HG03066 (cell line): Measurements from ENCODE around the gene PTGES2.
A peak's percentile ranks its signal among the peaks of the same experiment; 100 is the strongest.

Experiments
- ATAC-seq: cut with Tn5 transposase; IDR thresholded peaks from one replicate; pipeline ENCODE4 v1.9.1; 2021; ENCODE audit warnings: low read depth; ENCODE audit not compliant: unreplicated experiment

Gene PTGES2

DNA sequence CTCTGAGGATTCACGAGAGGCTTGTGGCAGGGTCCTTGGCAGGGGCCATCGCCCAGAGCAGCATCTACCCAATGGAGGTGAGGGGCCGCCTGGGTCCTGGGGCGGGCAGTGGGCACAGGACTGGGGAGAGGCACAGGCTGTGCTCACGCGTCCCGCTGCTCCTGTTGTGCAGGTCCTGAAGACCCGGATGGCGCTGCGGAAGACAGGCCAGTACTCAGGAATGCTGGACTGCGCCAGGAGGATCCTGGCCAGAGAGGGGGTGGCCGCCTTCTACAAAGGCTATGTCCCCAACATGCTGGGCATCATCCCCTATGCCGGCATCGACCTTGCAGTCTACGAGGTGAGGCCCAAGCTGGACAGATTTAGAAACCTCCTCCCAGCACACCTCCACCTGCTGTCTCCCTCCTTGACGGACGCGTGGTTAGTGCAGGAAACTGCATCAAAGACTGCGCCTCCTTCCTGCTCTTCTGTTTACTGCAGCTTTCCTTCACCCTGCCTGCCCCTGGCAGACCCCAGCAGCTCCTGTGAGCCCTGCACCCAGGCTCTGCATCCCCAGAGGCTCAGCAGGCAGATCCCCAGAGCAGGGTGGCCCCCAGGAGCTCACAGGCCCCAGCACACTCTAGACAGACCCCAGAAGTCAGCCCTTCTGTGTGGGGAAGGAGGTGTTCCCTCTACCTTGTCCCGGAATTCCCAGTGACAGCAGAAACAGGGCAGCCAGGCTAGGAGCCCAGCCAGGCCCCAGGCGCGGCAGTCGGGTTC, 21.2 kb downstream of the PTGES2 start:
- no peak for ATAC-seq

DNA sequence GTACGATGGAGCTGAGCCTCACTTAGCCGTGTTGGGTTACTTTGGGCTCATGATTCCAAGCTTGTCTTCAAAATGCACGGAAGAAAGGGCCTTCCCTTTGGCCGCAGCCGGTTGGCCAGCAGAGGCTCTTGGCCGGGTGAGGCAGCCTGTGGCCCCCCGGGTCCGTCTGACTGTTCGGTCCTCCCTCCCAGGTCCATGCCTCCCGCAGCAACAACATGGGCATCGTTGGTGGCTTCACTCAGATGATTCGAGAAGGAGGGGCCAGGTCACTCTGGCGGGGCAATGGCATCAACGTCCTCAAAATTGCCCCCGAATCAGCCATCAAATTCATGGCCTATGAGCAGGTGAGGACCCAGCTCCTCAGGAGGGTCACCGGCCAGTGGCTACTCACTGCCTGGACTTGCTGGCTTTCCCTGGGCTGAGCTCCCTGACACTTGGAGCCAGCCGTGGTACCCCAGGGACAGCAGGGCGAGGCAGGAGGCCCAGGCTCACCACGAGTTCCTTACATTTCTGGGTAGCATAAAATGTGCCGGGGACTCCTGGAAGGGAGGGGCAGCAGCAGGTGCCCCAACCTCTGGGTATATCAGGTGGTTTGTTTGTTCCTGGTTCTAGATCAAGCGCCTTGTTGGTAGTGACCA, 21.9 kb downstream of the PTGES2 start:
- no peak for ATAC-seq

DNA sequence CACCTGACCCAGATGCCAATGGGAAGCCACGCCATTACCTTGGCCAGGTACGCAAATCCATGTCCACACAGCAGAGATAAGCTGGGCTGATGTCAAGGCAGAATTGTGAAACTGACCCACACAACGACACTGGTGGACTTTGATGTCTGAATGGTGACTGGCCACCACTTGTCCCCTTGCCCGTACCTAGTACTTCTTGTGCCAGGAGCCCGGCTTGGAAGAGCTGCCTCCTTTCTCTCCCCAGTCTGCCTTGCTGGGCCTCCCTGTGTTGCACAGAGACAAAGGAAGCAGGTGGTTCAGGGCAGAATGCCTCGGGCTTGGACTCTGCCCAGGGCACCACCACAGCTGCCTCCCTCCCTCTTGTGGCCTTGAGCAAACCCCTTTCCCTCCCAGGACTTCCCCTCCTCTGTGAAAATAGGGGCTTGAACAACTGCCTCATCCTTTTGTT, 23.3 kb downstream of the PTGES2 start:
- no peak for ATAC-seq

DNA sequence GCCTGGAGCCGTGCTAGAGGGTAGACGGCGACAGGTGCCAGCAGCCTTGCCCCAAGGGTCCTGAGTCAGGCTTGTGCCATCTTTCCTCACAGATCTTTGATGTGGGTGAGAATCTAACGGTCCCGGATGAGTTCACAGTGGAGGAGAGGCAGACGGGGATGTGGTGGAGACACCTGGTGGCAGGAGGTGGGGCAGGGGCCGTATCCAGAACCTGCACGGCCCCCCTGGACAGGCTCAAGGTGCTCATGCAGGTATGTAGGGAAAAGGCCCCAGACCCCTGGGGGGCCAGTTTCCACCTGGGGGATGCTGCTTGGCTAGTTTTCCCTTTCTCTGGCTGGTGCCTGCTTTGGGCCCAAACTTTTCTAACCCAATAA, 24.0 kb downstream of the PTGES2 start:
- ATAC-seq = no peak

DNA sequence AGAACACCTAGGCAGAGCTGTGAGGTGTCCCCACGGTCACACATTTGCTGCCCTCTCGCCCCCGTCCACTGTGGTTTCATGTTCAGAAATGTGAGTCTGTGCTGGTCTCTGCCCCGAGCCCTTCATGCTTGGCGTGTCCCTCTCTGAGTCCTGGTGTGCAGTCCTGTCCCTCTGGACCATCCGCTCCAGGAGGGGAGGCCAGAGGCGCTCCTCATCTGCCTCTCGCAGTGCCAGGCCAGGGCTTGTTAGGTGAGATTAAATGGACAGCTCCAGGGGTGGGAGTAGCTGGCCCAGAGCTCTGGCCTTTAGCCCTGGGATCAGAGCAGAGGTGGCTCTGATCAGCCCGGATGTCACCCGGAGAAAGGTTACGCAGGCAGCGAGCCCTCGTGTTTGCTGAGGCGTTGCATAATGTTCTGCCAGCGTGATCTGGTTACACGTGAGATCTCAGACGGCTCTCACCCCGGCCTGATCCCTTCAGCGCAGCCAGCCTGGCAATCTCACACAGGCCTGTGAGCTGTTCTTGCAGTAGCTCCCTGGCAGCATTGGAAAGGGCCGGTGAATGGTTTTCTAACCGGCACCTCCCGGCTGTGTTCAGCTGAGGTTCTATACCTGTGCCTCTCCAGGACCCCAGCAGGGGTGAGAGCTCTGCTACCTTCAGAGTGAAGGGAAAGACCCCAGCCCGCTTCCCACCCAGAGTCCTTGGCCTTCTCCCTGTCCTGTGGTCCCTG, 24.5 kb downstream of the PTGES2 start:
- ATAC-seq = no peak

DNA sequence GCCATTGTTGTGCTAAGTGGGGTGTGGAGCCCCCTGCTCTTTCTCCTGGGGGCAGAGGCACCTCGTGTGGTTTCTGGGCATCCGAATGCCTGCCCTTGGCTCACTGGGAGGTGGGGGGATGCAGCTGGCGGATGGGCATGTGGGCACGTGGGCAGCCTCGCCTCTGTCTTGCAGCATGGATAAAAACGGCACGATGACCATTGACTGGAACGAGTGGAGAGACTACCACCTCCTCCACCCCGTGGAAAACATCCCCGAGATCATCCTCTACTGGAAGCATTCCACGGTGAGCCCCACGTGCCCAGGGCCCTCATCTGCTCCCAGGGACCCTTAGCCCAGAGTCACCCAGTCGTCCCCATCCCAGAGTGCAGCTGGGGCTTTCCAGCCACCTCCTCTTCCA, 25.3 kb downstream of the PTGES2 start:
- ATAC-seq = no peak

DNA sequence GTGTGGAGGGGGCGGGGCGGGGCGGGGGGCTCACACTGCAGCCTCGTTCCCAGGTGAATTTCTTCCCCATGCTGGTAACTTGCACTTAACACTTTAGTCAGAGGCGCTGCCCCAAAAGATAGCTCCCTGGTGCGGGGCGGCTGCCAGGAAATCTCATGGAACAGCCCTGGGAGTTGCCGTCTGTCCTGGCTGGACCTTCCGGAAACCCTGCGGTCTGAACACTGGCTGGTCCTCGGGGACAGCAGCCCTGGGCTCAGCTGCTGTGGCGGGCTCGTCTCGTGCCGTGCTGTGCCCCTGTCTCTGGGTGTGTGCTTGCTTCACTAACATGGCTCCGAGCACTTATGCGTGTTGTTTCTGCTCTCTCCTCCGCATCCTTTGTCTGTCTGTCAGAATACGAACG, 25.8 kb downstream of the PTGES2 start:
- ATAC-seq = no peak

DNA sequence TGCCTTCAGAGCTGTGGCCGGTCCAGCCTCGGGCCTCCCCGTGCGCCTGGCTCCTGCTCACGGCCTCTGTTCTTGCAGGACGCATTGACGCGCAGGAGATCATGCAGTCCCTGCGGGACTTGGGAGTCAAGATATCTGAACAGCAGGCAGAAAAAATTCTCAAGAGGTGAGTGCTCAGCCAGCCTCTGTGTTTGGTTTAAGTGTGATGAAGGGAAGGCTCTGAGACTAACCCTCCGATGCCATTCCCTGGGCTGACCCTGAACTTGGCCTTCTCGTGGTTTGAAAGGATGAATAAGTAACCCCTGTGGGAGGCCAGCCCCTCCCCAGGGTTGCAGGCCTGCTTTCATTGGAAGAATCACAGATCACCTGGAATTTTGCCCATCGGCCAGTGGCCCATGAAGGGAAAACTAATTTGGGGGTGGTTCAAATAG, 26.3 kb downstream of the PTGES2 start:
- ATAC-seq = no peak

DNA sequence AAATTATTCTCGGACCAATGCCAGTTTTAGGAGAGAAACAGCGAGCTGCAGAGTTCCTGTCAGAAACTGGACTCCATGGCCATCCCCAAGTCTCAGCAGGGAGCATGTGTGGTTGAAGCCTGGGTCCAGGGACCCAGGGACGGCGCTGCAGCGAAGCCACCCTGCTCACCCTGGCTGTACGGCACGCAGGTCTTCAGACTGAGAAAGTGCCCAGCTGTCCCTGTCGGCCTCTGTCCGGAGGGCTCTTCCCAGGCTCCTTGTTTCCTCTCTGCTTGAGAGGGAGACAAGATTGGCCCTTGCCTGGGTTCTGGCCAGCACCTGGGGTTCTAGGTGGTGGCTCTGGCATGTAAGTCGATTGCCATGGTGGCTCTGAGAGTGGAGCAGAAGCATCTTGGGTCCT, 26.9 kb downstream of the PTGES2 start:
- ATAC-seq = no peak

DNA sequence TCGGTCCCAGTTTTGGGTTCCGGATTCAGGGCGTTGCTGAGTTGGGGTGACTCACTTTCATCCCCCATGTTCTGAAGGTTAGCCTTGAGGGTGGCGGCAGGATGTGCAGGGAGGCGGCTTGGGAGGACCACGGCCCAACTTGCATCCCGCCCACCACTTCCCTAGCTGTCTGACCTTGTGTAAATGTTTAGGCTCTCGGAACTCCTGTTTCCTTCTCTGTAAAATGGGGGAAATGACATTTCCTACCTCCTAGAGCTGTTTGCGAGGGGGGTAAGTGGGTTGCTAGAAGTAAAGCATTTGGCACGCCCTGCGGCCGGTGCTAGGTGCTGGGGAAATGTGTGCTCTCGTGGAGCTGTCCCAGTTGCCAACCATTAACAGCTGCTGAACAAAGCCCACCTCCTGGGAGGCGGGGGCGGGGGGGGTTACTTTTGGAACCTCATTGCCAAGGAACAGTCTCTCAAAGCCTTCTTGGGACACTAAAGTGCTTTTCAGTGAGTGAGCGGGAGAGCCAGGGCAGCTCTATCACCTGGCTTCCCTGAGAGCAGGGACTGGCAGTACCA, 27.5 kb downstream of the PTGES2 start:
- no peak for ATAC-seq

DNA sequence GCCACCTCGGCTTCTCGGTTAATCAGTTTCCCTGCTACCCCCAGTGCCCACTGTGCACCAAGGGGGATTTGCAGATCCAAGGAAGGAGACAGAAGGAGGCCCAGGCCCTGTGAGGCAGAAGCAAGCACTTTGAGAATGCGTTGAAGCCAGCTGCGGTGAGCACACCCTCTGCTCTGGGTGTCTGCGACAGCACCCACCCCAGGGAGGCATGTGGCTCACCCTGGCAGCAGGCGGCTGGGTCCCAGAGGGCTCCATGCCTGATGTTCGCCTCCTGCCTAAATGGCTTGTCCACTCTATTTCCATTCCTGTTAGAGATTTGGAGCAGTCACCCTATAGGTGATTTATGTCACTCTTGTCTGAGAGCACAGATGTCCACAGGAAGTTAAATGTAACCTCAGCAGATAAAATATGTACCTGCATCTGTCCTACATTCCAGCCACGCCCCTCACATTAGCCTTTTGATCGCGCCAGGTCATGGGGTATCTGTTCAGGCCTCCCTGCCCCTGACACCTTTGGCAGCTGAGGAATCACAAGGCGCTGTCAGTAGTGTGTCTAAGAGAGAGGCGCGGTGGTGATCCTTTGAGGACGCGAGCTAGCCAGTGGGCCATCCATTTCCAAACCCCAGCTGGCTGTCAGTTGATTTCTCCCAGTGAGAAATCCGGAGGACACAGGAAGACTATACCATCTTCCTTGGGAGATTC, 28.1 kb downstream of the PTGES2 start:
- no peak for ATAC-seq

DNA sequence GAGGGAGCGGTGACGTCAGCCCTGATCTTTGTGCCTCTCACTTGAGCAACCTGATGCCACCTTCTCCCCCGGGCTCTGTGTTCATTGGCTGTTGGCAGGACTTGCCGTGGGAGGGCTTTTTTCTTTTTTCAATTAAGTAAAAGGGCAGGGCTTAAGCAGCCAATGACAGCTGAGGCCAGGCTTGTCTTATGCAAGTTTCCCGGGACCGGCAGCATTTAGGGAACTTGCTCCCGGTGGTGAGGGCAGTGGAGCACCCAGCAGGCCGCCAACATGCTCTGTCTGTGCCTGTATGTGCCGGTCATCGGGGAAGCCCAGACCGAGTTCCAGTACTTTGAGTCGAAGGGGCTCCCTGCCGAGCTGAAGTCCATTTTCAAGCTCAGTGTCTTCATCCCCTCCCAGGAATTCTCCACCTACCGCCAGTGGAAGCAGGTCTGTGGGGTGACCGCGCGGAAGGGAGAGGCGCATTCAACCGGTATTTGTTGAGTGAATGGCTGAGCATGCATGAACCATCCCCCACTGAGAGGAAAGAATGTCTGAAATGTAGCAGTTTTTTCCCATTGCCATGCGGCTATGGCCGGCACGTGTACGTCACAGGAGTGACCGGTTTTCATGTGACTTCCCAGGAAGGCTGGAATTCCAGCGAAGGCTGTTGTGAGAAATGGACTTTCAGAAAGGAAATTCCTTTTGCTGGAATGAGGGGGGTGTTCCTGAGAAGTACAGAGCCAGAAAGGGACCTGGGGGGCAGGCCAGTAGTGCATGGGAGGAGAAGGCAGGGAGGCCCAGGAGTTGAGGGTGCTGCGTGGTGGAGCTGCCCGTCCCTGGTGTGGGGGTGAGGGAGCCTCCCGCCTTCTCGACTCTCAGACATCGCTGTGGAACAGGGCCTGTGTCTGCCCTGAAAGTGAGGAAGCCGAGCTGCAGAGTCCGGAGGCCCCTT, 29.0 kb downstream of the PTGES2 start:
- ATAC-seq = no peak

DNA sequence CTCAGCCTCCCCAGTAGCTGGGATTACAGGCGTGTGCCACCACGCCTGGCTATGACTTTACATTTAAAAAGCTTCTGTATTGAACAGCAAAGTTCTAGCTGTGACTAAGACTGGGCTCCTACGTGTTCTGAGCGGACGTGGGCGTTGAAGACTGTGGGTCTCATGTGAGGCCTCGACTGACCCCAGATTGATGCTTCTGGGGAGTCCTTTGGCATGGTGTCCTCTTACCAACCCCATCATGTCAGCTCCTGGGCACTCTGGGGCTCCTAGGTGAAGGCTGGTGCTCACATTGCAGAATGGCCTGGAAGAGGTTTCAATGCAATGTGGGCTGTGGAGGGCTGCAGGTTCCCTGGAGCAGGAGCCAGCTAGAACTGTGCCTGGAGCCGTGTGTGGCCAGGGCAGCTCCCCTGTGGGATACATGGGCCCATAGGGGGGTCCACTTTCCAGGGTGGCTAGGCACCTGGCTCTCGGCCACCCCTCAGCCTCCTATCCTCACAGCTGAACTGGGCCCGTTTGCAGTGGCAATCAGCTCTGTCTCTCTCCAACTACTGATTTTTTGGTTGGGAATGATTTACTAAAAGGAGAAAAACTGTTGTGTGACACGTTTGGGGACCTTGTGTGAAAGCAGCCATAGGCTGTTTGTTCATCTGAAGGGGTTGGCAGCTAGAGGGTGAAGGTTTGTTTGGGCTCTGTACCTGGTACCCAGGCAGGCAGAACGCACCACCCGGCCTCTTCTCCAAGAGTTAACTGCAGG, 29.8 kb downstream of the PTGES2 start:
- no peak for ATAC-seq

DNA sequence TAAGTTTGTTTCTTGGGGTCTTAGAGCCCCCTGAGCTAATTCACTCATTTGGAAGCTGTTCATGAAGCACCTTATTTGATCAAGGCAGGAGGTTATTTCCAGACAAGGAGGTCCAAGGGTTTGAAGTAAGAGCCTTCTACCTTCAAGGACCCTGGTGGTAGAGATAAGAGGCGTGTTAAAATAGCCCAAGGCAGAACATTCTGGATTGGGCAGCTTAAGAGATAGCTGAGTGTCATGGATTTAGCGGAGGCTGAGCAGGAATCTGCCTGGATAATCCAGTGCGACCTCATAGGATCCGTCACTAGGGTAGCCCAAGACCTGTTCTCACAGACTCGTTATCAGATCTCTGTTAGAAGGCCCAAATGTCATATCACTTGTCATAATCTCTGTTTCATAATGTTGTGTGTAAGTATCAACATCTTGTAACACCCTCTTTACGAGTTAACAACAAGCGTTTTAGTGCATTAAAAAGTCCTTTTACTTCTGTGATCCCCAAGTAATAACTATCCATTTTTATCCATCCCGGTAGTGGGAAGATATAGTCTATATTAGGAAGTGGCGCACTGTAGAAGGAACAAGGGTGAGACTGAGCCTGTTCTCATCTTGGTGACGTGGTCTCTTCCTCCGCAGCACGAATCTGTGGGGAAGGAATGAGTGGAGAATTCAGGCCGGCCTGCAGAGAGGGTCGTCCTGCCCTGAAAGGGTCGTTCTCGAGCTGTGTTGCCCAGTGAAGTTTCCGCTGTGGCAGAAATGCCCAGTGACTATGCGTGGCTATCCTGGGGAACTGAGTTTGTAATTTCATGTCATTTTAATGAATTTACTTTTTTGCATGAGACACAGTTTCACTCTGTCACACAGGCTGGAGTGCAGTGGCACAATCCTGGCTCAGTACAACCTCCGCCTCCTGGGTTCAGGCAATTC, 30.7 kb downstream of the PTGES2 start:
- no peak for ATAC-seq

DNA sequence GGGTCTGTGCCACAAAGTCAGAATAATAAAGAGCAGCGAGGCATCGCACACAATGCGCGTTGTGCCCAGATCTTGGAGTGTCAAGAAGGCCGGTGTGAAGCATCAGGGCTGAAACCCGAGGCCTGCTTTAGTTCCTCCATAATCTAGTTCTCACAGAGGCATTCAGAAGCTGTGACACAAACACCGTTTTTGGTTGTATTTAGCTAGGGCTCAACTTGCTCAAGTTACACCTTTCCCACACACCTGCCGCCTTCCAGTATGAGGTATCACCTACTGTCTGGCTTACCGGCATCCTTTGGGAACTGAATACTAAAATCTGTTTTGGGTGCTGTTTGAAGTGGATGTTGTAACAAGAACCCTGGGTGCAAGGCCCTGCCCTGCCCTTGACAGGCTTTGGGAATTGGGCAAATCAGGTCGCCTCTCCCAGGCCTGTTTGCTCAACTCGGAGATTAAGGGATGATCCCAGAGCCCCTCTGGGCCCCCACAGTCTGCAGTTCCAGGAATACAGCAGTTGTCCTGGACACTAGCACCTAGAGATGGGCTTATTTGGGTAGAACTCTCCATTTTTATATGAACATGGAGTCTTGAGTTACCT, 32.5 kb downstream of the PTGES2 start:
- no peak for ATAC-seq

DNA sequence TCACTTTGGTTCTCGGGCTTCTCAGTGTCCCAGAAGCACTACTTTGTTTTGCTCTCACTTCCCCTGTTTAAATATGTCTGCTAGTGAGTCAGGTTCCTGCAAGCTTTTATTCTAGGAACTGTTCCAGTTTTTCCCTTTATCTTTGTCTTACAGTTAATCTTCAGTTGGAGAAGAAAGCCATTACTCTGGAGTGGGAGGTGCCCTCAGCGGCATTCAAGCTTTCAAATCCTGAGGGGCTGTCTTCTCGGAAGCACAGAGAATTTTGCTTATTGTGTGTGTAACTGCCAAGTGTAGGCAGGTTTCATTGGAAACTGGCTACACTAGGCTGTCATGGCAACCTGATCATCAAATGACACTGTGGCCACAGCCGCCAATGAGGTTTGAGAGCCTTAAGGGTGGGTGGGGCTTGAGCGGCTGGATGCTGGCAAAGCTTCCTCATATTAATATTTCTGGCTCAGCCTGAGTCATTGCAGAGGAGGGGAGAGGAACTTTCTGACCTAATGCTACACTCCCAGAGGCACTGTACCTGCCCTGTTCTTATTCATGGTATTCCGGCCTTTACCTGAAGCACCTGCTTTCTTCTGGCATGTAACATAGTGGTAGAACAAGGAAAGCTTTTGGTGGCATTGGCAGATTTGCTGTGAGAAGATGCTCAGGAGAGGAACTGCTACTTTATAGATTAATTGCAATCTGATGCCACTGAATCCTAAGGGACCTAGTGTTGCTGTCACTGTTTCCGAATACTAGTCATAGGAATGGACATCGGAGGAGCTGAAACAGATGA, 33.2 kb downstream of the PTGES2 start:
- peak; percentile 95 for ATAC-seq

DNA sequence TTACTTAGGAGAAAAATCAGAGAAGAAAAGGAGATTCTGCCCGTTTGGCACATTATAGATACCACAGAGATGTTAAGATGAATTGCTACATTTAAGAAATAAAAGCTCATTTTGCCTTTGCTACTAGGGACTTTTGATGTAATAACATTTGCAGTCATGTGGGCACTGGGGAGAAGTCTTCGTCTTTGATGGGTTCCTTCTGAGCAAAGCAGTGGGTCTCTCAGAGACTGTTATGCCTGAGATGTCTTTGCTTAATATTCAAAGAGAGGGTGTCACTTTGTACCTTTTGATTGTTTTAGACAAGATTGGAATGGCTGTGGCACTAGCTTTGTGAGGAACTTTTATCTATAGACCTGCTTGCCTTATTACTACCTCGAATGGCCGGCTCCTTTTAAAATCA, 34.5 kb downstream of the PTGES2 start:
- no peak for ATAC-seq
